NCI-H2196 (cell line): ENCODE data around the gene RRBP1.

Experiments used
- DNase-seq: peaks from one replicate; lab custom pipeline; 2025; ENCODE audit not compliant: unreplicated experiment; lab: John Stamatoyannopoulos, UW

The RRBP1 gene

GRCh38 chr20:17613328-17614175 is 68.5 kb downstream of the RRBP1 start:
- DNase-seq, result no peak

GRCh38 chr20:17612992-17613327 is 69.1 kb downstream of the RRBP1 start:
- no peak for DNase-seq

- DNase-seq, result no peak
Measured at GRCh38 chr20:17612287-17612991, 69.6 kb downstream of the RRBP1 start.

- DNase-seq, result no peak
Measured at GRCh38 chr20:17611540-17612286, 70.3 kb downstream of the RRBP1 start.

- DNase-seq, result peak; percentile 37
Measured at GRCh38 chr20:17611290-17611539, 70.8 kb downstream of the RRBP1 start.

GRCh38 chr20:17610566-17611289 is 71.3 kb downstream of the RRBP1 start:
- DNase-seq, result peak; percentile 10

GRCh38 chr20:17609811-17610377 is 72.1 kb downstream of the RRBP1 start:
- DNase-seq, result no peak

- DNase-seq, result no peak
Measured at GRCh38 chr20:17608701-17609497, 73.1 kb downstream of the RRBP1 start.

- DNase-seq, result no peak
Measured at GRCh38 chr20:17606001-17606400, 76.0 kb downstream of the RRBP1 start.

- DNase-seq, result no peak
Measured at GRCh38 chr20:17605131-17605660, 76.8 kb downstream of the RRBP1 start.

GRCh38 chr20:17602493-17602892 is 79.5 kb downstream of the RRBP1 start:
- DNase-seq, result no peak

GRCh38 chr20:17601957-17602356 is 80.1 kb downstream of the RRBP1 start:
- no peak for DNase-seq

- DNase-seq, result no peak
Measured at GRCh38 chr20:17598013-17598550, 84.0 kb downstream of the RRBP1 start.

GRCh38 chr20:17595856-17596255 is 86.2 kb downstream of the RRBP1 start:
- DNase-seq, result no peak

GRCh38 chr20:17594443-17594842 is 87.6 kb downstream of the RRBP1 start:
- peak; percentile 36 for DNase-seq

- DNase-seq, result no peak
Measured at GRCh38 chr20:17593902-17594301, 88.1 kb downstream of the RRBP1 start.

- no peak for DNase-seq
Measured at GRCh38 chr20:17590245-17590644, 91.8 kb downstream of the RRBP1 start.

GRCh38 chr20:17589161-17589834 is 92.7 kb downstream of the RRBP1 start:
- no peak for DNase-seq

- DNase-seq, result no peak
Measured at GRCh38 chr20:17587824-17588223, 94.2 kb downstream of the RRBP1 start.
